HG03342 (cell line): ENCODE data around the gene NEK6.

Source experiments
- ATAC-seq: cut with Tn5 transposase; IDR thresholded peaks from one replicate; pipeline ENCODE4 v1.9.1; 2021; ENCODE audit warnings: mild to moderate bottlenecking, moderate library complexity; ENCODE audit not compliant: unreplicated experiment

NEK6 gene

GRCh38 chr9:124351672-124352468 lies 94.1 kb downstream of the NEK6 start:
- ATAC-seq: no peak

GRCh38 chr9:124352616-124353015 lies 94.9 kb downstream of the NEK6 start:
- ATAC-seq: no peak

GRCh38 chr9:124353166-124353768 lies 95.5 kb downstream of the NEK6 start:
- ATAC-seq: no peak

GRCh38 chr9:124353811-124354274 lies 96.1 kb downstream of the NEK6 start:
- no peak for ATAC-seq

GRCh38 chr9:124354346-124355038 lies 96.7 kb downstream of the NEK6 start:
- ATAC-seq: no peak

GRCh38 chr9:124355039-124355940 lies 97.5 kb downstream of the NEK6 start:
- no peak for ATAC-seq

- no peak for ATAC-seq
Measured at GRCh38 chr9:124355941-124356744, 98.4 kb downstream of the NEK6 start.

- no peak for ATAC-seq
Measured at GRCh38 chr9:124356745-124357390, 99.1 kb downstream of the NEK6 start.

- ATAC-seq: no peak
Measured at GRCh38 chr9:124357721-124358361, 100.1 kb downstream of the NEK6 start.

- no peak for ATAC-seq
Measured at GRCh38 chr9:124358631-124359030, 100.9 kb downstream of the NEK6 start.

- ATAC-seq: no peak
Measured at GRCh38 chr9:124359426-124359825, 101.7 kb downstream of the NEK6 start.

GRCh38 chr9:124359855-124360678 lies 102.3 kb downstream of the NEK6 start:
- no peak for ATAC-seq

- no peak for ATAC-seq
Measured at GRCh38 chr9:124361128-124361527, 103.4 kb downstream of the NEK6 start.

- ATAC-seq: no peak
Measured at GRCh38 chr9:124363326-124364096, 105.8 kb downstream of the NEK6 start.

GRCh38 chr9:124364141-124364540 lies 106.4 kb downstream of the NEK6 start:
- ATAC-seq: no peak

GRCh38 chr9:124365036-124365435 lies 107.3 kb downstream of the NEK6 start:
- no peak for ATAC-seq

- ATAC-seq: no peak
Measured at GRCh38 chr9:124366476-124367220, 108.9 kb downstream of the NEK6 start.
